Omental fat pad (tissue), 4 donors: ENCODE results near the gene NT5C3B. TPM values are rescaled to one million over a fixed set of nuclear protein-coding genes. Genes with fewer than 3 reads are reported as not detected.

Experiments
- ATAC-seq: fragments of 150-250 bp; one replicate; pipeline ENCODE4 v1.9.1; 2016; ENCODE audit warnings: mild to moderate bottlenecking, moderate library complexity; ENCODE audit not compliant: low FRiP score
- DNase-seq: peaks from one replicate; pipeline ENCODE4 v3.0.0-alpha.2; 2019; ENCODE audit warnings: low spot score
- CTCF ChIP-seq, 3 donors: fragments of 450-650 bp; IDR thresholded peaks; one replicate each; pipeline ENCODE4 v1.5.1; 2016 to 2017; ENCODE audit warnings: antibody characterized with exemption in 3 of 3, mild to moderate bottlenecking in 3 of 3, moderate library complexity in 2 of 3
- total RNA-seq, 4 donors: library from RNA; depleted of rRNA; stranded (reverse); fragments of >200 nt; gene quantifications; one replicate each; pipeline ENCODE4 v1.1.0, GENCODE V29; 2016

NT5C3B gene
- total RNA-seq, 4 donors from 2014 or later = 35.5 to 65.9 (median 42.5) TPM

GRCh38 chr17:41785859-41786226 is 50.2 kb downstream of the NT5C3B start:
- DNase-seq (no peak), ATAC-seq (peak; percentile 6)
- no peak for TF ChIP-seq CTCF (IDR thresholded peaks at IDR 0.05)

DNA sequence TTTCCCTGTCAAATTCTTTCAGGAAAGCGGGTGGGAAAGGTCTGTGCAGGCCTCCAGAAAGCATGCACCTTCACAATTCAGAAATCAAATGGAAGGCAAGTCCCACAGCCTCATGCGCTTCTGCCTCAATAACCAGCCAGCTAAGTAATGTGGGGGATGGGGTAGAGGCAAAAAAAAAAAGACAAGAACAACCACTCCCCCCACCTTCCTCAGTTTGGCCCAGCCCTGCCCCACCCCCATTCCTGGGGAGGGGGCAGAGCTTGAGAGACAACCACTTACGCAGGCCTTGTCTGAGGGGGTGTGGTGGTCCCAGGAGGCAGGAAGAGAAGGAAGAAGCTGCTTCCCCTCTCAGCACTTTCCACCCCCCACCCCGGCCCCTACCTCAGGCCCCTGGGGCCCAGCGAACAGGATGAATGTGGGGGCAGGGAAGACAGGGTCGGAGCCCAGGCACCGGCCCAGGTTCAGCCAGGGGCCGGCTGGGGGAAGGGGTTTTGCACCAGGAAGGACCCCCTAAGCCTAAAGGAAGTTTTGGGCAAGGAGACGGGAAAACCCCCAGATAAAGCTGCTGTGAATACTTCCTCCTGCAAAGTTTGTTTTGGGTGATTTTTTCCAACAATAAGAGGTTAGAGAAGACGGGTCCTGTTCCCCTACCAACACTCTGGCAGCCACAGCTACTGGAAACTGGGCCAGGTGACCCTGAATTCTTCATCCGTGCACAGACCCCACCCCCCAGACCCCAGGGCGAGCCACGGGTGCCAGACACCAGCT is 50.8 kb downstream of the NT5C3B start:
- no peak for TF ChIP-seq CTCF (IDR thresholded peaks at IDR 0.05)
- no peak for DNase-seq
- ATAC-seq = no peak

GRCh38 chr17:41784207-41784744 is 51.8 kb downstream of the NT5C3B start:
- ATAC-seq = peak; percentile 35
- no peak for DNase-seq
- TF ChIP-seq CTCF (IDR thresholded peaks at IDR 0.05) = no peak

GRCh38 chr17:41782142-41782541 is 53.9 kb downstream of the NT5C3B start:
- DNase-seq (no peak), ATAC-seq (no peak)
- TF ChIP-seq CTCF (IDR thresholded peaks at IDR 0.05) = no peak

DNA sequence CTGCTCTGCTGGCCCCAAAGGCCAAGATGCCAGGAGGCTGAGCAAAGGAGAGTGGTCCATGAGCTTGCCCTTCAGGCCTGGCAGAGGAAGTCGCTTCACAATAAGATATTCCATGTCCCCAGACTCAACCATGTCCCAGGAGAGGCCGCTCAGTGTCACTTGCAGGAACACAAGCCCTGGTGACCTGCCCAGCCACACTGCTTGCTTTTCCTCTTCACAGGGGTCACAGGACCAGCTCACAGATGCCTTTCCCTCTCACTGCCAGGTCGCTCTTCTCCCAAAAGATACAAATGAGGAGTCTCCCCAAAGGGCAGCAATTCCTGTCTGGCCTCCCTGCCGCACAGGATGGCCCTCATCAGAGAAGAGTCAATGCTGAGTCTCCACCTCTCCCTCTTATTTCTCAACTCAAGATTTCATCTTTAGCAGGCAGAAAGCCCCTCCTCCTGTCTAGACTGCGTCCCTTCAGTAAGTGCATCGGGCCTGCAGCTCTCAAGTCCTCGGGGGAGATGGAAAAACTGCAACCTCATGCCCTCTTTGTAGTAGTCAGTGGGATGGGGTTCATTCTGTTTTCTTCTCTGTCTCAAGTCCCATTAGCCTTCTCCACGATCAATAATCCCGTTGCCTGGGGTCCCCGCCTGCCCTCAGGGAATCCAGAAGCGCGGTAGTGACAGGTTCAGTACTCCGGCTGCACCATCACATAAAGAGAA is 54.5 kb downstream of the NT5C3B start:
- ATAC-seq = no peak
- TF ChIP-seq CTCF (IDR thresholded peaks at IDR 0.05) = no peak

GRCh38 chr17:41779954-41780353 is 56.1 kb downstream of the NT5C3B start:
- no peak for TF ChIP-seq CTCF (IDR thresholded peaks at IDR 0.05)
- ATAC-seq = no peak
- no peak for DNase-seq

More for the DNA sequence above, 54.5 kb downstream of the NT5C3B start:
- DNase-seq = no peak
